Large intestine (tissue), 3 donors: ENCODE results near the gene JAGN1. TPM values are rescaled to one million over a fixed set of nuclear protein-coding genes. Genes with fewer than 3 reads are reported as not detected.
"Not testable (repeated sequence)": the region's sequence is repeated elsewhere in the genome, so short reads cannot be mapped to it uniquely, and the experiment has no call there.

Experiments
- DNase-seq, 2 donors: peaks; one replicate each; pipeline versions ENCODE4 v3.0.0 to v3.0.0-alpha.2; 2013
- H3K27ac ChIP-seq: one replicate; pipeline ENCODE4 v1.5.1; 2013; ENCODE audit warnings: low read length
- H3K27me3 ChIP-seq: 2 replicates; pipeline ENCODE4 v1.6.1; 2013; ENCODE audit warnings: low read length; ENCODE audit not compliant: control insufficient read depth, insufficient read depth
- H3K36me3 ChIP-seq: 2 replicates; pipeline ENCODE4 v1.6.1; 2013; ENCODE audit warnings: low read length; ENCODE audit not compliant: control insufficient read depth, insufficient read depth
- H3K4me1 ChIP-seq: one replicate; pipeline ENCODE4 v1.6.1; 2013; ENCODE audit warnings: low read length; ENCODE audit not compliant: control insufficient read depth, insufficient read depth
- H3K4me3 ChIP-seq: one replicate; pipeline ENCODE4 v1.5.1; 2013; ENCODE audit warnings: low read length
- H3K9me3 ChIP-seq: one replicate; pipeline ENCODE4 v1.6.1; 2013; ENCODE audit warnings: mild to moderate bottlenecking, low read depth, low read length, moderate library complexity; ENCODE audit not compliant: control insufficient read depth
- WGBS: methylation state at CpG from one replicate; pipeline ENCODE4 v1.1.5; 2013; ENCODE audit warnings: low lambda C conversion rate; ENCODE audit not compliant: insufficient coverage; 5-methylcytosine and 5-hydroxymethylcytosine counted together
- polyA plus RNA-seq: library from polyadenylated mRNA; unstranded; fragments of 120-200 nt; gene quantifications from one replicate; pipeline ENCODE4 v1.2.1, GENCODE V29; 2013

JAGN1 gene
- polyA plus RNA-seq, 1 donor, result 49.5 TPM

DNA sequence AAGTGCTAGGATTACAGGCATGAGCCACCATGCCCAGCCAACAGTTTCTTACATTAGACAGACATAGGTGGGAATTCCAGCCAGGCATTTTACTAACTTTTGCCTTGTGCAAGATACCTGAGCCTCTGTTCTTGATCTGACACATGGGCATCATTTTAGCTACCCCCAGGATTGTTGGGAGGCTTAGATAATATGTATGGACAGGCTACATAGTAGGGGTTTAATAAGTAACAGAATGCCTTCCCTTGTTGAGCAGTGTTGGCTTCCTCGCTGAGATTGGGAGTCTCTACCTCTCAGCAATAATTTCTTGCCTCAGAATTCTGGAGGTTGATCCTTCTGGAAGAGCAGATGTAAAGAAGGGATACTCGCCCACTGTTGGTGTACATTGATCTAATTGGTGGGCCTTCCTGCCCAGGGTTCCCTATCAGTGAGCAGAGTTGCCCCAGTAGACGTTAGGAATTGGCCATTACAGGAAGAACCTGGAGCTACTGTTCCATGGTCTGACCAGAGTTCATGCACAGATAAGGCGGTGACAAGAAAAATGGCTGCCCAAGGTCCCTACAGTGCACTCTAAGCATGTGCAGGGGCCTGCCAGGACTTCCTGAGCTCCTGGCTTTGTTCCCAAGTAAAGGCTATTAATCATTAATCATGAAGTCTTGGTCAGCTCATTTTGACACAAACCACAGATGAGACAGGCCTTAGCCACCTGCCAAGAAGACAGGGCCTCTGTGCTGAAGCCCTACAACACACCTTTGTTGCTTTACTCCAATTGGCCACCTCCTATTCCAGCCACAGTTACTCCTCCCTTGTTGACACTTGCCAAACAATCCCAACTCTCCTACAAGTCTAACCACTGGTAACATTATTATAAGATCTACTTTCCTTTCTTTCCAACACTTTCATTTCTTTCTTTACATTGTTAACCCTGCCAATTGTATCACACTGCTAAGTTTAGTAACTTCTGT, 7.3 kb downstream of the JAGN1 start:
- peak overlapping the region; percentile 93 for H3K27ac ChIP-seq
- peaks cover 4% of the 10 kb centered on the region for H3K9me3 ChIP-seq
- H3K27me3 ChIP-seq, result no peaks in the 10 kb centered on the region
- H3K4me3 ChIP-seq, result no peak overlapping the region
- H3K4me1 ChIP-seq, result peaks cover 56% of the 10 kb centered on the region
- DNase-seq, result peak; percentile 95 to 99
- WGBS, result 50% methylated on average over 1 of the region's 4 CpGs
- H3K36me3 ChIP-seq, result peaks cover 11% of the 10 kb centered on the region

DNA sequence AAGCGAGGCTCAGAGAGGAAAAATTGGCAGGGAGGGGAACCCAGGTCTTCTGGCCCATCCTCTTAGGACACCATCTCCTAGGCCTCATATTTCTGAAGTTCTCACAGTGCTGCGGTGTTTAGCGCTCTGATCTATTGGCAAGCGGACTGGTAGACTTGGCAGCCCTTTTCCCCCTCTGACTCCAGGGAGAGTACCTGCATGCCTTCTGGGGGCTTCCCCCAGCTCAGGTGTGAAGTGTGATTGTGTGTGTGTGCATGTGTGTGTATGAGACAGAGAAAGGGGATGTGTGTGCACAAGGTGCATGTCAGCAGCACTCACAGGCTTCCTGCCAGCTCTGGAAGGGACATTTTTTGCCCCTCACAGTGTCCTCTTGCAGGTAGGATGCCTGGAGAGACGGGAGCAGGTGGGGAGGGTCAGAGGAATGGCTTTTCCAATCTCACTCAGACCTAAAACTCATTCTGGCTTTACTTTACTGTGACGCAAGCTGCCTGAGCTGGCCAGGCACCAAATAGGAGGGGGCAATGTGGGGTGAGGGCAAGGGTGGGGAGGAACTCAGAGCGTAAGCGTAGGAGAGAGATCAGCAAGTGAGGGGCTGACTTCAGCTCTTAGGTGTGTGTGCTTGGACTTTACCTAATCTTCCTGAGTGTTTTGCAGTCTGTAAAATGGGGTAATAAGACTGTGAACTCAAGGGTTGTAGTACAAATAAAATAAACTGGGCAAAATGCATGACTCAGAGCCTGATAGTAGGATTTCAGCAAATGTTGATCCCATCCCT, 8.2 kb downstream of the JAGN1 start:
- Histone ChIP-seq H3K4me3 (no peak overlapping the region), H3K27ac (peak overlapping the region; percentile 93), H3K9me3 (peaks cover 4% of the 10 kb centered on the region), H3K27me3 (no peaks in the 10 kb centered on the region), H3K4me1 (peaks cover 56% of the 10 kb centered on the region), H3K36me3 (peaks cover 2% of the 10 kb centered on the region)
- WGBS, result 40% methylated on average over 1 of the region's 8 CpGs
- peak in 1 of 2 donors; percentile 68 for DNase-seq

DNA sequence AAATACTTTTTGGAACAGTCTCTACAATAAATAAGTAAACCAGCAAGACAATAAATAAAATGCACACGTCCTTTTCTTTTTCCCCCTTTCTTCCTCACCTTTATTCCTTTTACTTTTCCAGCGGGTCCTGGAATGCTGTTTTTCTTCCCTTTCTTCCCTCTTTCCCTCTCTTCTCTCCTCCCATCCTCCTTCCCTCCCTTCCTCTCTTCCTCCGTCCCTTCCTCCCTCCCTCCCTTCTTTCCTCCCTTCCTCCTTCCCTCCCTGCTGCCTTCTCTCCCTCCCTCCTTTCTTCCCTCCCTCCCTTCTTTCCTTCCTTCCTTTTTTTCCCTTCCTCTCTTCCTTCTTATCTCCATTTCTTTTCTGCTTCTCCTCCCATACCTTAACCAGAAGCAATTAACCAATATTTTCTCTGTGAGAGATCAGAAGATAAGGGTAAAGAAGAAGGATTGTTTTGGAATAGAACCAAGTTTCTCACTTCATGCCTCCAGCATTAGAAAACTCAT, 8.9 kb downstream of the JAGN1 start:
- H3K36me3 ChIP-seq, result no peaks in the 10 kb centered on the region
- WGBS, result 71% methylated on average over 2 of the region's 3 CpGs
- peaks cover 4% of the 10 kb centered on the region for H3K9me3 ChIP-seq
- no peak for DNase-seq
- H3K4me1 ChIP-seq, result peaks cover 61% of the 10 kb centered on the region
- H3K27ac ChIP-seq, result peak overlapping the region; percentile 93
- no peak overlapping the region for H3K4me3 ChIP-seq
- H3K27me3 ChIP-seq, result no peaks in the 10 kb centered on the region

DNA sequence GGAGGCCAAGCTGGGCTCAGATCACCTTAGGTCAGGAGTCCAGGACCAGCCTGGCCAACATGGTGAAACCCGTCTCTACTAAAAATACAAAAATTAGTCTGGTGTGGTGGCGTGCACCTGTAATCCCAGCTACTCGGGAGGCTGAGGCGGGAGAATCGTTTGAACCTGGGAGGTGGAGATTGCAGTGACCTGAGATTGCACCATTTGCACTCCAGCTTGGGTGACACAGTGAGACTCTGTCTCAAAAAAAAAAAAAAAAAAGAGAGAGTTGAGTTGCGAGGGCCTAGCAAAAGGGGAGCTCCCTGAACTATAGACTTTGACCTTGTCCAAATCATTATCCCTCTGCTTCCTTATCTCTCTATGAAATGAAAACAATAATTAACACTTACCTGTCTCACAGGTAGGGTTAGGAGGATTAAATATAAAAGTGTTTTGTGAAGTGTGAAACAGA, 10.6 kb downstream of the JAGN1 start:
- peak; percentile 87 to 94 for DNase-seq
- not testable (repeated sequence) for H3K36me3 ChIP-seq, H3K27me3 ChIP-seq, H3K9me3 ChIP-seq, H3K4me3 ChIP-seq
- whole genome bisulfite sequencing, result no CpG with 5 or more reads among the region's 6 CpGs
- Histone ChIP-seq H3K27ac (peak overlapping the region; percentile 91), H3K4me1 (peaks cover 62% of the 10 kb centered on the region)

DNA sequence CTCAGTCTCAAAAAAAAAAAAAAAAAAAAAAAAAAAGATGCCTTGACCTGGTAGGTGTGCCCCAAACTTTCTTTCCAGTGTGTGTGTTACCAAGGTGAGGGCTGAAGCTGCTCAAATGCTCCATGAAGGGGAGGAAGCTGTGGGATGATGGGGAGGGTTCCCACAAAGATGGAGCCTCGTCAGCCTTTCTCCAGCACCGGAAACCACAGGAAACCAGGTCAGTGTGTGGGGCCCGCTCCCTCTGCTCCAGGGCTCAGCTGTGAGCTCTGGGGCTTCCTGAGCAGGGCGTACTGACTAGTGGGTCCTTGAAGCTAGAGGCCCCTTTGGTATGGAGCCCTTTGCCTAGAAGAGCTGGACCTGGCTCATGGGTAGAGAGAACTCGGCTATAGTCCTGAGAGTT, 11.6 kb downstream of the JAGN1 start:
- Histone ChIP-seq H3K27me3 (no peaks in the 10 kb centered on the region), H3K36me3 (peaks cover 9% of the 10 kb centered on the region), H3K9me3 (peaks cover 4% of the 10 kb centered on the region), H3K4me1 (peaks cover 53% of the 10 kb centered on the region), H3K27ac (peak overlapping the region; percentile 91), H3K4me3 (no peak overlapping the region)
- no peak for DNase-seq
- no CpG with 5 or more reads among the region's 5 CpGs for WGBS

DNA sequence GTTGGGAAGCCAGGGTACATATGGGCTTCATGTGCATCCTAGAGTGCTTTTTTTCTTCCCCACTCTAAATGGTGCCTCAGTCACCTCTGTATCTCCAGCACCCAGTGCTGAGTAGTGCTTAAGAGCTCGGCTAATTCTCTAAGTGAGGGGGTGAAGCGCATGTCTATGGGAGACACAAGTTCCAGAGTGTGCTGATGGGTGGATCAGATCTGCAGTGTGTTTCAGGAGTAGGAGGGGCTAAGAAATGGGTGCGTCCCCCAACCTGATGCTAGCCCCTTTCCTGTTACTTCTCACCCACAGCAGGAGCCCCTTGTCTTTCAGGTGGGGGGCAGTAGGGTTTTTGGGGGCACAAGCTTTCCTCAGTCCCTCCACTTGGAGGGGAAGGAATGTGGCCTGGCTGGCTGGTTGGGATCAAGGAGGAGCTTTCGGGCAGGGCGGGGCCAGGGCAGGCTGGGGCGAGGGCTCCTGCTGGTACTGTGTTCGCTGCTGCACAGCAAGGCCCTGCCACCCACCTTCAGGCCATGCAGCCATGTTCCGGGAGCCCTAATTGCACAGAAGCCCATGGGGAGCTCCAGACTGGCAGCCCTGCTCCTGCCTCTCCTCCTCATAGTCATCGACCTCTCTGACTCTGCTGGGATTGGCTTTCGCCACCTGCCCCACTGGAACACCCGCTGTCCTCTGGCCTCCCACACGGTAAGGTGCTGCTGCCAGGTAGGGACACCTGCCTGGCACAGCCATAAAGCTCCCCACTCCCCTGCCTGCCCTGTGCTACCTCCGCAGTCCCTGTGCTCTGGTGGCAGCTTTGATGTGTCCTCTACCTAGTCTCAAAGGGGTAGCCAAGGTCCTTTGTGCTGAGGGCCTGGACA, 12.2 kb downstream of the JAGN1 start, which contains the start of gene IL17RE:
Gene IL17RE, plus strand, starts transcription at position 477 of the 866 bp plus-strand sequence. Its CDS starts 85 bp downstream, at position 562.
- H3K27me3 ChIP-seq, result no peaks in the 10 kb centered on the region

DNA sequence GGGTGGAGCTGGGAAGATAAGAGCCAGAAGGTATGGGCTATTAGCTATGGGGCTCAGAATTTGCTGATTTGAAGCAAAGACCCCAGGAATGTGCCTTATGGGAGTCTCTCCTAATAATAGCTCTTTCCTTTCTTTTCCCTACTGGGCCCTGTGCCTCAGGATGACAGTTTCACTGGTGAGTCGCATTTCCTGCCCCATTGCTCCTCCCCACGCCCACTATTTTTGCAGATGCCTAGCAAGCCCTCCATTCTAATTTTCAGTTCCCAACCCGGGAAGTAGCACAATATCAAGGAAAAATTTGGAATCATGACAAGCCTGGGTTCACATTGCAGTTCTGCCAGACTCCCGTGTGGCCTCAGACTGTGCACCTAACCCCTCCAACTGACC, 12.8 kb downstream of the JAGN1 start:
- no peaks in the 10 kb centered on the region for H3K27me3 ChIP-seq
- H3K4me3 ChIP-seq, result peak overlapping the region; percentile 64
- DNase-seq, result no peak

More for the DNA sequence above, 12.2 kb downstream of the JAGN1 start, which contains the start of gene IL17RE:
- DNase-seq, result peak in 1 of 2 donors; percentile 83
- WGBS, result no CpG with 5 or more reads among the region's 13 CpGs
- H3K9me3 ChIP-seq, result peaks cover 4% of the 10 kb centered on the region
- H3K4me1 ChIP-seq, result peaks cover 46% of the 10 kb centered on the region
- H3K36me3 ChIP-seq, result peaks cover 15% of the 10 kb centered on the region
- peak within 1 kb of the TSS; percentile 64 for H3K4me3 ChIP-seq
- H3K27ac ChIP-seq, result peak within 1 kb of the TSS; percentile 91

DNA sequence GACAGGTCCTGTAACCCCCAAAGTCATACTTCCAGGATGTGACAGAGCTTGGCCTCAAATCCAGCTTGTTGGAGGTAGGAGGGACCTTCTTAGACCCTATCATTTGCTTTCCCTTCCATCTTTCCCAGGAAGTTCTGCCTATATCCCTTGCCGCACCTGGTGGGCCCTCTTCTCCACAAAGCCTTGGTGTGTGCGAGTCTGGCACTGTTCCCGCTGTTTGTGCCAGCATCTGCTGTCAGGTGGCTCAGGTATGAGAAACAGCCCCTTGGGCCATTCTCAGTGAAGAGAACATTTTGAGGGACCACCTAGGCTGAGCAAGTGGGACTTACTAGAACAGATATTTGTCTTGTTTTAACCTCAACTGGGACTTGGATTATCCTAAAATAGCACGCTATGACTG, 13.5 kb downstream of the JAGN1 start:
- no peak overlapping the region for H3K27ac ChIP-seq
- peak overlapping the region; percentile 64 for H3K4me3 ChIP-seq
- WGBS, result no CpG with 5 or more reads among the region's 4 CpGs

More for the DNA sequence above, 12.8 kb downstream of the JAGN1 start:
- Histone ChIP-seq H3K36me3 (peaks cover 20% of the 10 kb centered on the region), H3K9me3 (peaks cover 4% of the 10 kb centered on the region), H3K27ac (peak overlapping the region; percentile 91), H3K4me1 (peaks cover 42% of the 10 kb centered on the region)
- no CpG with 5 or more reads among the region's 4 CpGs for WGBS

DNA sequence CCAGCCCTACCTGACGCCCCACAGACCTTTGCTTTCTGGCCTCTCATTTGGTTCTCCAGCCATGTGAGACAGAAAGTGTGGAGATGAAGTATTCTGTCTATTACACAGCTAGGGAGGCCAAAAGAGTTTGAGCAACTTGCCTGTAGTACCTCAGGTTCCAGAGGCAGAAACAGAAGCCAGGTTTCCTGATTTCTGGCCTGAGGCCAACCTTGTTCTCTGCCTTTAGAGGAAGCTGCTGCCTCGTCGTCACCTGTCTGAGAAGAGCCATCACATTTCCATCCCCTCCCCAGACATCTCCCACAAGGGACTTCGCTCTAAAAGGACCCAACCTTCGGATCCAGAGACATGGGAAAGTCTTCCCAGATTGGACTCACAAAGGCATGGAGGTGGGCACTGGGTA, 16.1 kb downstream of the JAGN1 start:
- Histone ChIP-seq H3K9me3 (no peaks in the 10 kb centered on the region), H3K27ac (no peak overlapping the region), H3K4me3 (no peak overlapping the region), H3K27me3 (no peaks in the 10 kb centered on the region), H3K4me1 (peaks cover 18% of the 10 kb centered on the region), H3K36me3 (peaks cover 42% of the 10 kb centered on the region)
- WGBS, result no CpG with 5 or more reads among the region's 5 CpGs
- no peak for DNase-seq

More for the DNA sequence above, 13.5 kb downstream of the JAGN1 start:
- peaks cover 27% of the 10 kb centered on the region for H3K36me3 ChIP-seq
- peaks cover 36% of the 10 kb centered on the region for H3K4me1 ChIP-seq
- H3K9me3 ChIP-seq, result peaks cover 4% of the 10 kb centered on the region
- no peak for DNase-seq
- no peaks in the 10 kb centered on the region for H3K27me3 ChIP-seq
